ENCODE data around the gene TMEM121. TPM values are rescaled to one million over a fixed set of nuclear protein-coding genes. Genes with fewer than 3 reads are reported as not detected.
A peak's percentile ranks its signal among the peaks of the same experiment; 100 is the strongest.

TMEM121 gene
- total RNA-seq, 1 experiment from 2014 or later: 2.5 TPM

- DNase-seq (ENCODE audit: low spot score): no peak
Observed at GRCh38 chr14:105487449-105487985, 38.9 kb upstream of the TMEM121 start.

- no peak for DNase-seq (ENCODE audit: low spot score)
Observed at GRCh38 chr14:105487986-105488777, 38.2 kb upstream of the TMEM121 start.

GRCh38 chr14:105488781-105489541, 37.4 kb upstream of the TMEM121 start:
- DNase-seq (ENCODE audit: low spot score): no peak

GRCh38 chr14:105489542-105490266, 36.7 kb upstream of the TMEM121 start:
- peak; percentile 85 for DNase-seq (ENCODE audit: low spot score)

GRCh38 chr14:105490267-105490571, 36.2 kb upstream of the TMEM121 start:
- no peak for DNase-seq (ENCODE audit: low spot score)

GRCh38 chr14:105490572-105491365, 35.6 kb upstream of the TMEM121 start, which contains the start of gene TEDC1:
Gene TEDC1 (plus strand): TSS chr14:105491246. CDS start chr14:105491376, 130 bp downstream.
- DNase-seq (ENCODE audit: low spot score): peak; percentile 100

GRCh38 chr14:105491366-105491973, 34.9 kb upstream of the TMEM121 start:
- peak; percentile 36 for DNase-seq (ENCODE audit: low spot score)

- no peak for DNase-seq (ENCODE audit: low spot score)
Observed at GRCh38 chr14:105492031-105492970, 34.1 kb upstream of the TMEM121 start.

GRCh38 chr14:105492971-105493871, 33.2 kb upstream of the TMEM121 start:
- no peak for DNase-seq (ENCODE audit: low spot score)

GRCh38 chr14:105493921-105494605, 32.3 kb upstream of the TMEM121 start:
- no peak for DNase-seq (ENCODE audit: low spot score)

- DNase-seq (ENCODE audit: low spot score): no peak
Observed at GRCh38 chr14:105494606-105494929, 31.8 kb upstream of the TMEM121 start.

GRCh38 chr14:105495101-105495989, 31.0 kb upstream of the TMEM121 start:
- no peak for DNase-seq (ENCODE audit: low spot score)

GRCh38 chr14:105495990-105496830, 30.2 kb upstream of the TMEM121 start:
- DNase-seq (ENCODE audit: low spot score): no peak

- no peak for DNase-seq (ENCODE audit: low spot score)
Observed at GRCh38 chr14:105496831-105497591, 29.4 kb upstream of the TMEM121 start.

GRCh38 chr14:105497671-105498429, 28.5 kb upstream of the TMEM121 start:
- DNase-seq (ENCODE audit: low spot score): no peak
